Astrocyte of the cerebellum (primary cell): Measurements from ENCODE around the gene DOCK1.

ENCODE experiments used
- DNase-seq: peaks from one replicate; pipeline ENCODE4 v3.0.0-alpha.2; 2011; ENCODE audit warnings: low read depth
- H3K4me3 ChIP-seq: 2 replicates; pipeline ENCODE4 v1.5.1; 2011; ENCODE audit warnings: mild to moderate bottlenecking, low read depth, low read length, moderate library complexity
- in situ Hi-C: cut with HindIII; loops from 2 replicates; pipeline ENCODE4 v1.10.0; 2017; ENCODE audit warnings: low sequenced_read_pairs
- TF ChIP-seq, protein P1 (sequence below): IDR thresholded peaks from 2 replicates; pipeline ENCODE4 v1.5.1; 2012; ENCODE audit warnings: low read length, low read depth, moderate library complexity, mild to moderate bottlenecking; ENCODE audit errors: missing control alignments

DOCK1 gene

DNA sequence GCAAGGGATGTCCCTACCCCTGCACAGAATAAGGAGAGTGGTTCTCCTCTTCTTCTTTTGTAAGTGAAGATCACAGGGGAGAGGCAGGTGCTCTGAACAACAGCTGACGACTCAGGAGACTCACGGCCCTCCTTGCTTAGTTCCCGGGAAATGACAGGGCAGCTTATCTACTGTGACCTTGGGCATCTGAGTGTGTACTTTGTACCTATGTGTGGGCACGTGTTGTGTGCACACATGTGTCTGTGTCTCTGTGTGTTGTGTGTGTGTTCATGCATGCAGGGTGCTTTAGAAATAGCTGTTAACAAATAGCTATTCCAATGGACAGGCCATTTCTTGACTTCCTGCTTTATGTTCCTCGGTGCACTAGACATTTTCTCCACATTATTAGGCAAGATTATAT is 563.4 kb downstream of the DOCK1 start:
- TF ChIP-seq, protein P1, sequence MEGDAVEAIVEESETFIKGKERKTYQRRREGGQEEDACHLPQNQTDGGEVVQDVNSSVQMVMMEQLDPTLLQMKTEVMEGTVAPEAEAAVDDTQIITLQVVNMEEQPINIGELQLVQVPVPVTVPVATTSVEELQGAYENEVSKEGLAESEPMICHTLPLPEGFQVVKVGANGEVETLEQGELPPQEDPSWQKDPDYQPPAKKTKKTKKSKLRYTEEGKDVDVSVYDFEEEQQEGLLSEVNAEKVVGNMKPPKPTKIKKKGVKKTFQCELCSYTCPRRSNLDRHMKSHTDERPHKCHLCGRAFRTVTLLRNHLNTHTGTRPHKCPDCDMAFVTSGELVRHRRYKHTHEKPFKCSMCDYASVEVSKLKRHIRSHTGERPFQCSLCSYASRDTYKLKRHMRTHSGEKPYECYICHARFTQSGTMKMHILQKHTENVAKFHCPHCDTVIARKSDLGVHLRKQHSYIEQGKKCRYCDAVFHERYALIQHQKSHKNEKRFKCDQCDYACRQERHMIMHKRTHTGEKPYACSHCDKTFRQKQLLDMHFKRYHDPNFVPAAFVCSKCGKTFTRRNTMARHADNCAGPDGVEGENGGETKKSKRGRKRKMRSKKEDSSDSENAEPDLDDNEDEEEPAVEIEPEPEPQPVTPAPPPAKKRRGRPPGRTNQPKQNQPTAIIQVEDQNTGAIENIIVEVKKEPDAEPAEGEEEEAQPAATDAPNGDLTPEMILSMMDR = no peak
- in situ Hi-C loops = no loop called here
- no peak overlapping the region for H3K4me3 ChIP-seq
- no peak for DNase-seq

DNA sequence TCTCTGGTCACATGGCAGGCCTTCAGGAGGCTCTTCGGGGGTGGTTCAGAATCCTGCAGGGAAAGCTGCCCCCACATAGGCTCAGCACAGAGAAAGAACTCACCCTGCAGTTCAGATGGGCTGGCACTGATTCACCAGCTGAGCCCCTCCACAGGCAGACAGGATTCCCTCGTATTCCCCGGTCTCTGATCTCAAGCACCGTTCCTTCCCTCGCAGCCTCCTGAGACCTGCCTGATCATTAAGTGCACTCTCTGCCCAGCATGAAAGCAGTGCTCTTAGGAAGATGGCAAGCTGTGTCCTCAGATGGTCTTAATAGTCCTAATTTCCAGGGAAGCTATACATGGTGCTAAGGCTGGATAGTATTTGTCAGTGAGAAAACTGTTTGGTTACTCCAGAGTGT is 565.7 kb downstream of the DOCK1 start:
- in situ Hi-C loops = no loop called here
- TF ChIP-seq, protein P1 = no peak
- no peak overlapping the region for H3K4me3 ChIP-seq
- no peak for DNase-seq

DNA sequence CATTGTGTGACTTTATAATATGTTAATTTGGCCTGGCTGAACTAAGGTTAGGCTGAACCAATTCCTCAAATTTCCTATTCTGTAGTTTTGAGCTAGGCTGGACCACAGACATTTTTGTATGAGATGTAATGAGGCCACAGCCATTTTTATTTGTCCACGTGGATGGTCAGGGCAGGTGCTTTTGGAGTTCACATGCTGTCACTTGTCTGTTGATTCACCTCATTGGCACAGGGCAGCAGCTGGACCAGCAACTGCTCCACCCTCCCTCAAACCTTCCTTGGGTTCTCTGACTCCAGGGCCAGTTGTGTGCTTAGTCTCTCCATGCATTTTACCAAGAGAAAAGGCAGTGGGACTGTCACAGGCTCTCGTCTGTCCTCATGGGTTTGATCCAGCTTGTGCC is 567.7 kb downstream of the DOCK1 start:
- DNase-seq = no peak
- no peak overlapping the region for H3K4me3 ChIP-seq
- TF ChIP-seq, protein P1 = no peak
- in situ Hi-C loops = no loop called here

DNA sequence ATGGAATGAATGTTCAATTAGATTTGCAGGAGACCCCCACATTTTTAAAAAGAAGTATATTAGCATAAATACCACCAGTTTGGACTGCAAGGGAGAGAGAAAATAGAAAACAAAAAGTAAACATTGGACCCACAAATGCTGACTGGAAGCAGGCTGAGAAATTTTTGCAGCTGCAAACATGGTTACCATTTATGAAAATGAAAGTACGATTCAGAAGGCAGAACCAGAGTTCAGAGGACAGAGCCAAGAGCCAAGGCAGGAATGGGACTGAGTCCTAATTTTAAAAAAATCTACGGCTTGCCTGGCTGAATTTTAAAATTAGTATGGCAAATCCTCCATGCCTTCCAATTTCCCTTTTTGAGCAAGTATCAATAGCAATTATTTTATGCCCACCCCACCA is 569.3 kb downstream of the DOCK1 start:
- in situ Hi-C loops = no loop called here
- no peak for DNase-seq
- H3K4me3 ChIP-seq = no peak overlapping the region
- TF ChIP-seq, protein P1 = no peak

DNA sequence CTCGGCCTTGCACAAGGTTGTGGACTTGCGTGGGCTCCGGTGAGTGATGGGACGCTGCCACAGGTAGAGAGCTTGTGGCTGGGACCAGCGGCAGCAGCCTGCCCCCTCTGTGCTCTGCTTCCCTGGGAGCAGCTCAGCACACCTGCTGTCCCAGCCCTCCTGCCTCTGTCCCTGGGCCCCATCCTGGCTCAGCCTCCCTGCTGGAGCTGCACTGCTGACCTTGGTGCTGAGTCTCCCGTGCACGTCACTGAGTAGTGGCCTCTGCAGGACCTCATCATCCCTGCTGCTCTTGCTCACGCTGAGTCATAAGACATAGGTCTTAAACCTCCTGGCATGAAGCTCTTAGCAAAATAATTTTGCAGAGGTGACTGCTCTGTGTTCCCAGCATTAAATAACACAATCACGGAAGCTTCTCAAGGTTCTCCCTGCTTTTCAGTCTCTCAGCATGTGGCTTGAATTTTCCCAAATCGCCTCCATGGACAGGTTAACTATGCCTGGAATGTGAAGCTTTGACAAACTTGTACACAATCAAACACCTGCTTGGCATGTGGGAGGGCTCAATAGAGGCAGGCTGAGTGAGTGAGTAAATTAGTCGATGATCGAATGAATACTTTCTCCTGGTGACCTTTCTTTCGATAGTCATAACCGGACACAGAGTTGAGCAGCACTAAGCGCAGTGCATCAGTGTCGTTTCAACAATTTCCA is 580.1 kb downstream of the DOCK1 start:
- in situ Hi-C loops = no loop called here
- TF ChIP-seq, protein P1 = no peak
- H3K4me3 ChIP-seq = no peak overlapping the region
- no peak for DNase-seq

DNA sequence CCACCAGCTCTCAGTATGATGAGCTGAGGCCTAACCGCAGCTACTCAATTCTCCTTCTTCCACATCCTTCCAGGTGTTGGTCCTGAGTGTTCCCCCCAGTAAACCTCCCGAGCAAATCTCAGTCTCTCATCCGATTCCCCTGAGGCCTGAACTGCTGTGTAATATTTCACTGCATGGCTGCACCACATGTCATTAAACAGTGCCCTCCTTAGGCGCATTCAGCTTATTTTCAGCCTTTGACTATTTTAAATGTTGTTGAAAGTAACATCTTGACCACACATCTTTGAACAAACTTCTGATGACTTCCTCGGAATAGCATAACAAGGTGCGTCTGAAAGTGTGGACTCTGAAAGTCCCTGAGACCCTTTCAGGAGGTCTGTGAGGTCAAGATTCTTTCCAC is 581.1 kb downstream of the DOCK1 start:
- DNase-seq = no peak
- TF ChIP-seq, protein P1 = no peak
- no peak overlapping the region for H3K4me3 ChIP-seq
- in situ Hi-C loops = no loop called here
